ENCODE measurements around the gene FUBP1.
A peak's percentile ranks its signal among the peaks of the same experiment; 100 is the strongest.
"Not testable (repeated sequence)": the region's sequence is repeated elsewhere in the genome, so short reads cannot be mapped to it uniquely, and the experiment has no call there.

Gene FUBP1, protein sequence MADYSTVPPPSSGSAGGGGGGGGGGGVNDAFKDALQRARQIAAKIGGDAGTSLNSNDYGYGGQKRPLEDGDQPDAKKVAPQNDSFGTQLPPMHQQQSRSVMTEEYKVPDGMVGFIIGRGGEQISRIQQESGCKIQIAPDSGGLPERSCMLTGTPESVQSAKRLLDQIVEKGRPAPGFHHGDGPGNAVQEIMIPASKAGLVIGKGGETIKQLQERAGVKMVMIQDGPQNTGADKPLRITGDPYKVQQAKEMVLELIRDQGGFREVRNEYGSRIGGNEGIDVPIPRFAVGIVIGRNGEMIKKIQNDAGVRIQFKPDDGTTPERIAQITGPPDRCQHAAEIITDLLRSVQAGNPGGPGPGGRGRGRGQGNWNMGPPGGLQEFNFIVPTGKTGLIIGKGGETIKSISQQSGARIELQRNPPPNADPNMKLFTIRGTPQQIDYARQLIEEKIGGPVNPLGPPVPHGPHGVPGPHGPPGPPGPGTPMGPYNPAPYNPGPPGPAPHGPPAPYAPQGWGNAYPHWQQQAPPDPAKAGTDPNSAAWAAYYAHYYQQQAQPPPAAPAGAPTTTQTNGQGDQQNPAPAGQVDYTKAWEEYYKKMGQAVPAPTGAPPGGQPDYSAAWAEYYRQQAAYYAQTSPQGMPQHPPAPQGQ

DNA sequence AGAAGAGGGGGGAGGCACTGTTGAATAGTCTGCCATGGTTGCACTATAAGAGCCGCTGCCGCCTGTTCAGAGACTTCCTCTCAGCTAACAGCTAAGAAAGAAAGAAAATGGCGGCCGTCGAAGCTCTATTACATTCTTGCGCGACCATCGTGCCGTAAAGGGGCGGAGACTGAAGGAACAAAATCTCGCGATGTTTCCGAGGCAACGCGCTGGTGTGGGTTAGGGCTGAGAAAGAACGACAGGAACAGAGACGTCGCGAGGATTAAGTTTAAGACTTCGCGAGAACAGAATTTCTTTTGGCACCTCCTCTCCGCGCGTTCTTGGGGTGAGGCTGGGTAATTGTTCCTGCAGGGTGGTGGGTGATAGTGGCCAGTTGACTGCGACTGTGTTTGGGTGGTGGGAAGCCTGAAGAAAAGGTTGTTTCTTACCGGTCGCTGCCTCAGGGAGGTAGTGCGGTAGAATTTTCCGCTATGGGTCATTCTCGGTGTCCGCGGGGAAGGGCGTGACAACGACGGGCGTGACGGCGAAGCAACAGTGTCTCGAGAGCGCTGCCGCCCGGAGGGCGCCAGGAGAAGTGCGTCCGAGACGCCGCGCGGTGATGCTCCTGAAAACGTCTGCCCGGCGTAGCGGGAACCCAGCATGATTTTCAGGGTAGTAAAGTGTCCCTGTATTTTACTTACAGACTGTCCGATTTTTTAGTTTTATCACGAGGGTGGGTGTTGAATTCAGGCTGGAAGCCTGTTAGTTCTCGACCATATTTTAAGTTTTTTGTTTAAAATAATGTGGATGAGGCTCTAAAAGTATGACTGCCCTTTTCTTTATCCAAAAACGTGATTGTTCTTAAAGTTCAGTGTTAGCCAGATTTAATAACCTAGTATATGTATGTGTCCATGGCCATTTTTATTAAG, at the start of gene FUBP1:
FUBP1 (minus strand) TSS at position 104 of the 908 bp plus-strand sequence; CDS start at position 36, 68 bp downstream.
- DNase-seq: peak; percentile 97

DNA sequence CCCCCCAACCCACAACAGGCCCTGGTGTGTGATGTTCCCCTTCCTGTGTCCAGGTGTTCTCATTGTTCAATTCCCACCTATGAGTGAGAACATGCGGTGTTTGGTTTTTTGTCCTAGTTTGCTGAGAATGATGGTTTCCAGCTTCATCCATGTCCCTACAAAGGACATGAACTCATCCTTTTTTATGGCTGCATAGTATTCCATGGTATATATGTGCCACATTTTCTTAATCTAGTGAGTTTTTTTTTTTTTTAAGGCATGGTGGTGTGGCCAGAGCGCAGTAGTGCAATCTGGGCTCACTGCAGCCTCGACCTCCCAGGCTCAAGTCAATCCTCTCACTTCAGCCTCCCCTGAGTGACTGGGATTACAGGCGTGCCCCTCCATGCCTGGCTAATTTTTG, 42.3 kb upstream of the FUBP1 start:
- not testable (repeated sequence) for DNase-seq

DNA sequence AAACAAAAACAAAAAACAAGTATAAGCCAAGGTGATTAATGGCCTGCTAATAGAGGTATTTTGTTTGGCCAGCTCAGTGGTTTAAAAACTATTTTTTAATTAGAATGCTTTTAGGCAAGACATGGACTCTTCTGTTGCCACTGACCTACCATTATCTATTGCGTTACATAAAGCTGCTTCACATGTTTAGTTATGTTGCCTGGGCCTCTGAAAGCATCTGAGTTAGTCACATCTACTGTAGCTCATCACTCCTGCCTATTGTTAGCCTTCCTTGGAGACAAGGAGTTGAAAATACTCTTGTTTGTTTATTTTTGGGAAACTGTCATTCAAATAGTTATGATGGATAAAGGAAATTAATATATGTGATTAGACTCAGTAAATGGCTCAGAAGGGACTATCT, 40.2 kb upstream of the FUBP1 start:
- no peak for DNase-seq

DNA sequence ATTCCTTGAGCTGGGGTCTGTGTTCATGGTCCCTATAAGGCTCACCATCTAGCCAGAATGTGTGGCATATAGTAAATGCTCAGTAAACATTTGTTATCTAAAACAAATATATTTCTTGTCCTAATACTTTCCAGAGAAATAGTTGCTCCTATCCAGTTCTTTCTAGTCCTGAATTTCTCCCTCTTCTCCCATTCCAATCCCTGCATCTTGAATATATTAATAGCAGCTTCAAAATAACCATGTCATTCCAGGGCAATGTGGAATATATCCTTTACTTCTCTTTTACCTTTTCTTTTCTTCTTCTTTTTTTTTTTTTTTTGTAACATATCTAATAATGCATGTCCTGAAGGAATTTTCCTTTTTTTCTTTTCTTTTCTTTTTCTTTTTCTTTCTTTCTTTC, 36.3 kb upstream of the FUBP1 start:
- no peak for DNase-seq

DNA sequence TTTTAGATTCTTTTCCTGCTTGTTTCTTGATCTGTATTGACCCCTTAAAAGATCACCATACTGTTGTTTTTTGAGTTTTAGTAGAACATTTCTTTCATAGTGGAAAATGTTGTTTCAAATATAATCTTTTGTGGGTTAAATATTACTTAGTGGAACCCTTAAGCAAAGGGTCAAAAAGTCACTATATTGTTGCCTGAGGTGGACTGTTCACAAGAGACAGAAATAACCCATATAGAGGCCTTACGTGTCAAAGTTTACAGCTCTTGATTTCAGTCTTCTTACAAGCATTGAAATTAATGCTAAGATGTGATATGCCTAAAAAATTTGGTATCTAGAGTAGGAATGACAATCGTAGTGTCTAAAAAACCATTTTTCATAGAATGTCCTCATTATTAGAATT, 32.2 kb upstream of the FUBP1 start:
- DNase-seq: no peak

DNA sequence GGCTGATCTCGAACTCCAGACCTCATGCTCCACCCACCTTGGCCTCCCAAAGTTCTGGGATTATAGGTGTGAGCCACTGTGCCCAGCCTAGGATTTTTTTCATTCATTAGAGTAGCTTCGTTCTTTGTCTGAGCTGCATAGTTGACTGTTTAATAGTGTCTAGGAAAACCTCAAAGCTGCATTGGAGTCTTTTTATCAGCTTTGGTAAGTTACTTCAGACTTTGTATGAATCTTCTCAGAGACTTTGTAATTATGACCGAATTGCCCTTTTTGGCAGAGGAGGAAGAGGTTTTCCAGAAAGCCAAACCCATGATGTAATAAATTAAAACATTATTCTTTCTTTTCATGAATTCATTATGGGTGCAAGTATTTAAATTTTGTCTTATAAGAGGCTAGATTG, 31.0 kb upstream of the FUBP1 start:
- DNase-seq: no peak

DNA sequence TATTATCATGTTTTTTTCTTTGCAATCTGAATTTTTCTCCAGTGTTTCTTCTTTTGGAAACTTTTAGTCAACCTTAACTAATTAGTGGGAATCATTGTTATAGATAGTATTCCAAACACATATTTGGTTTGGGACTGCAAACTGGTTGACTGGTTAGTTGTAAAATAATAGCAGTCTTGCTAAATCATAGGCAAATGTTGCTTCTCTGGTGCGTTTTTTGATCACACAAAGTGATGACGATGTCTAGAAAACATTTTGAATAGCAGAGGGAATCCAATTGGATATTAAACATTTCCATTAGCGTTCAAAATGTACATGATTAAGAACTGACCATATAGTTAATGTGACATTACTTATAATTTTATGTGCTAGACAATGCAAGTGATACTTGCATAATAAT, 30.4 kb upstream of the FUBP1 start:
- DNase-seq: no peak

DNA sequence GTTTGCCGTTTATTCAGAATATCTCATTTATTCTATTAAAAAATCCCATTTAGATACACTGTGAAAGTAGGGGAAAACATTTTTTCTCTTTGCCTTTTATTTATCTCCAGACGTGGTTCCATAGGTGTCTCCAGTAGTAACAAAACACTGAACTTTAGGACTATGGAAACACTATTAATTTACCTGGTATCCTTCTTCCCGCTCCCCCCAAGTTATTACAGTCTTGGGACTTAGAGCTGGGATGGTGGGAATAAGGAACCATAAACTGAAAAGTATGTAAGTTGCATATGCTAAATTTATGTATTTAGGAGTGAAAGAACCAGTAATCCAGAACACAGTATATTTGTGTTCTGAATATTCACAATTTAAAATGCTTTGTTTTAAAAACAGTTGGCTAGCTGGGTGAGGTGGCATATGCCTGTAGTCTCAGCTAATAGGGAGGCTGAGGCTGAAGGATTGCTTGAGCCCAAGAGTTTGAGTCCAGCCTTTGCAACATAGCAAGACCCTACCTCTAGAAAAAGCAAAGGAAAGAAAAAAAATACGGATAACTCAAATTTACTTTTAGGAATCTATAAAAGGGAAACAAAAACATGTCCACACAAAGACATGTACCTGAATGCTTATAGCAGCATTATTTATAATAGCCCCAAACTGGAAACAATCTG, 28.9 kb upstream of the FUBP1 start:
- DNase-seq: no peak

DNA sequence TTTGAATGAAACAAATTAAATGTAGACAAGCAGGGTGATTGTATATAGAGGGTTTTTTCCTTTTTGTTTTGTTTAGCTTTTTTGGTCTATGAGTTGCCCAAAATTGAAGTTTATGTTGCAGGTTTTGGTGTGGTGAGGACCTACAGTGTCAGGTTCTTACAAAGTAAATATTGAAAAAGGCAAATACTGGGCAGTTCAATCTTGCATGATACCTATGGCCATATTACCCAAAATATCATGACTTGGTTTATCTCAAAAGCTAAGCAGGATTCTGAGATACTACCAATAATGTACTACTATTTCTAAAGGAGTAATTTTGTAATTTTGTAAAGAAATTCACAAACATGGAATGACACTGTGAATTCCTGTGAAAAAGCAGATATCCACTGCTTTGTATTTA, 27.6 kb upstream of the FUBP1 start:
- DNase-seq: no peak

DNA sequence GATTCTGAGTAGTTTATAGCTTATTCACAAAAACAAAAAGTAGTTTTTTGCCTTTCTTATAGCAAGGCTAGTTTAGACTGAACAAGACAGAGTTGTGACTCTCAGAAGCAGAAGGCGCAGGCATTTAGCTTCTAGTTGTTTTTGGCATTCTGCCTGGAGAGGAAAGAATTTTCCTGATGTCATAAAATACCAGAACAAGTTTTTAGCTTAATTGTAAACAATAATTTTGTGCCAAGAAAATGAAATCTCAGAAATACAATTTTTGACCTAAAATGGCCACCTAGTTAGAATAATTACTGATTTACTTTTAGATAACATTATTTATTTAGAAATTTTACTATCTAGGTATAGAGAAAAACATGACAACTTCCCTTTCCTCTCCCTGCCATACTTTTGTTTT, 26.9 kb upstream of the FUBP1 start:
- peak; percentile 17 for DNase-seq

DNA sequence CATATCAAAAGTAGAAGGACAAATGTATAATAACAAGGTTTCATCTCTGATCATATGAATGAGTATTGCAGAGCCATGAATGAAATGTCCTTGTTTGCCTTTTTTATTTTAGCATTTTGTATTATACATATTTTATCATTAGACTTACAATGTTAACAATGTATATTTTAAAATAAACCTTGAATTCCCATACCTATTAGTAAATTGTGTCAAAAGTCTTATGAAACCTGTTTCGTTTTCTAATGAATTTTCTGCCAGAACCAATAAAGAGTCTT, 26.5 kb upstream of the FUBP1 start:
- DNase-seq: no peak

DNA sequence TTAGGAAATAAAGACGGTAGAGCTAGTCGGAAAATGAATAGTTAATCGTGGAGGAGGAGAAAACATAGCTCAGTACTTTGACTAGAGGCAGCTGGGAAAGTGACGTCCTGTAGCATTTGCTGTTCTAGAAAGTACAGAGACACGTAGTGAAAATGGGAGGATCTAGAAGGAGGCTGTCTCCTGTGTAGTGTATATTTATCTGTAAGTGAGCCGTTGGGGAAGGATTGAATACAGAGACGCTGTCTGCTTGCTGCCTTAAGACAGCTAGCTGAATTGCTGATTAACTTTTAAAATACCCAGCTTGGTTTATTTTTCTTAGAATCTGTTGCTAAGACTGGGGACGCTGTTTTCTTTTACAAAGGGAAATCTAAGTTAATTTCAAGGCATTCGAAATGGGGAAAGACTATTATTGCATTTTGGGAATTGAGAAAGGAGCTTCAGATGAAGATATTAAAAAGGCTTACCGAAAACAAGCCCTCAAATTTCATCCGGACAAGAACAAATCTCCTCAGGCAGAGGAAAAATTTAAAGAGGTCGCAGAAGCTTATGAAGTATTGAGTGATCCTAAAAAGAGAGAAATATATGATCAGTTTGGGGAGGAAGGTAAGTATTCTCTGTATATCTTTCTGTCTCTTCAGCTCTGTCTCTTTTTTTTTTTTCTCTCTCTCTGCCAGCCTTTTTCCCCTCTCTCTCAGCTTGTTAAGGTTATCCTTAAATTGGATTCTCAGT, 26.0 kb upstream of the FUBP1 start, which contains the start of gene DNAJB4:
DNAJB4 (plus strand) TSS at position 221 of the 729 bp plus-strand sequence; CDS start at position 393, 172 bp downstream.
- peak; percentile 59 for DNase-seq

DNA sequence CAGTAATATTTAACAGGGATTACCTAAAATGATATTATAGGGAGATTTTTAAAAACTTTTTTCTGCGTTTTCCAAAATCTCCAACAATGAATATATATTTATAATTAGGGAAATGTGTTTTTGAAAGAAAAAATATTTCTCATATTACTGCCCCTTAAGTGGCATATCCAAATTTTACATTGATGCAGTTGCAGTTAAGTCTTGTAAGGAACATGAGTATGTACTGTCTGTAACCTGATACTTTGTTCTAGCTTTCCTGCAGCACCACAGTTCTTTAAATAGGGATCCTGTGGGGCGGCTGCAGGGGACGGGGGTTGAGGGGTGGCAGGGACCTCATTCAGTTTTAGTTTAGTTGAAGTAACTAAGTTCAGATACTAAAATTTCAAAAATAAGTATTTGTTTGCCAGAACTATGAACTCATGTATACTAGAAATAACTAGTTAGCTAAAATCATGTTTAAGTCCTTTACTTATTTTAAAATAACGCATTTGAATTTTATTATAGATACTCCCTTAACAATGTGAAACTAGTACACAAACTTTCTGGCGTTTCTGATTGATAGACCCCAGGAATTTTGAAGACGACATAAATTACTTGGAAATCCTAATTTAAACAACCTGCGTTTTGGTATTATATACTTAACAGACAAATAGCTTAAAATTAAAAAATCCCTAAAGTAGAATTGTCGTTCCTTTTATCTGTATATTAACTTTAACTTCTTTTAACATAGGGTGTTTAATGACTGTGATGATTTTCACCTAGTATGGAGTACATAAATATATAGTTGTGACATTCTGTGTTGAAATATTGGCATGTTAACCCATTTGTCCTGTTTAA, 25.2 kb upstream of the FUBP1 start:
- peak; percentile 17 for DNase-seq

DNA sequence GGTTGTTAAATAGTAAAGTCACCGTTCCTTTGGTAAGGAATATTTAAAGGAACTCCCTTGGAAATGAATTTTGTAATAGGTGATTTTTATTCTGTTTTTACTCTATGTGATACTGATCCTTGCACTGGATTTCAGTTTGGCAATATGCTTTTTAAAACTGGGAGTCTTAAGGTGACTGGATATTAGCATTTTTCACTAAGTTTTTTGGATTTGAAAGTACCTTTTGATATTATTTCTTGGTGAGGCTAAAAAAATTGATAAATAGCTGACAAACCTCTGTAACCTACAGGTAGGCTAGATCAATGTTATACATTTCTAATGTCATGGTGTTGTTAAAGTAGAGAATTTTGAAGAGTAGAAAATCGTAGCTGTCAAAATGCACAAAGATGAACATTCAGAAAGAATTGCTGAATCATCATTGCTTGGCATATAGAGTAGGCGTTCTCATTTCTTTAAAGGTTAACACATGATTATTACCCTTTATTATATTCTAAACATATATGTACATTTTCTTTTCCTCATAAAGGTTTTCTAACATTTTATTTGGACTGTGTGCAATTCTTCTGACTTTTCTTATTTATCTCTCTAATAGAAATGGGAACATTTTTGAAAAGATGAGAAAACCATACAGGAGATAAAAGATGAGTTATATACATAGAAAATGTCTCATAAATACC, 24.3 kb upstream of the FUBP1 start:
- no peak for DNase-seq

DNA sequence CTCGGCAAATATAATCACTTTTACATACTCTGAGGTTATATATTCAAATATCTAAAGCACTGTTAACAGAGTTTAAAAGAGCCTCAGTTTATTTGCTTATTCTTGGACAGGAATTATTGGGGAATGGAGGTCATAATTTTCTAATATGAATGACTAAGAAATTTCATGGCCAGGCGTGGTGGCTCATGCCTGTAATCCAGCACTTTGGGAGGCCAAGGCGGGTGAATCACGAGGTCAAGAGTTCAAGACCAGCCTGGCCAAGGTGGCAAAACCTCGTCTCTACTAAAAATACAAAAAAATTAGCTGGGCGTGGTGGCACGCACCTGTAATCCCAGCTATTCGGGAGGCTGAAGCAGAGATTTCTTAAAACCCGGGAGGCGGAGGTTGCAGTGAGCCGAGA, 21.7 kb upstream of the FUBP1 start:
- DNase-seq: not testable (repeated sequence)

DNA sequence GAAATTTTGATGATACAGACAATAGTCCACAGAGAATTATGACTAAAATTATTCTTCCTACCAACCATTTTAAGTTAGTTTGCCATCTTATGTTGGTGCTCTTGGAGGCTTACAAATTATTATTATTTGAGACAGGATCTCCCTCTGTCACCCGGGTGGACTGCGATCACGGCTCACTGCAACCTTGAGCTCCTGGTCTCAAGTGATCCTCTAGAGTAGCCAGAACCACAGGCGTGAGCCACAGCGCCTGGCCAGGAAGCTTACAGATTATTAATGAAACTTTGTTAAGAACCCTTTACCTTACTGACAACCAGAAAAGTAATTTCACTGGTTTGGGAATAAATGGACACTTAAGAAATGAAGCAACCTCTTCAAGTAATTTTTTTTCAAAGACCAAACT, 17.9 kb upstream of the FUBP1 start:
- DNase-seq: no peak

DNA sequence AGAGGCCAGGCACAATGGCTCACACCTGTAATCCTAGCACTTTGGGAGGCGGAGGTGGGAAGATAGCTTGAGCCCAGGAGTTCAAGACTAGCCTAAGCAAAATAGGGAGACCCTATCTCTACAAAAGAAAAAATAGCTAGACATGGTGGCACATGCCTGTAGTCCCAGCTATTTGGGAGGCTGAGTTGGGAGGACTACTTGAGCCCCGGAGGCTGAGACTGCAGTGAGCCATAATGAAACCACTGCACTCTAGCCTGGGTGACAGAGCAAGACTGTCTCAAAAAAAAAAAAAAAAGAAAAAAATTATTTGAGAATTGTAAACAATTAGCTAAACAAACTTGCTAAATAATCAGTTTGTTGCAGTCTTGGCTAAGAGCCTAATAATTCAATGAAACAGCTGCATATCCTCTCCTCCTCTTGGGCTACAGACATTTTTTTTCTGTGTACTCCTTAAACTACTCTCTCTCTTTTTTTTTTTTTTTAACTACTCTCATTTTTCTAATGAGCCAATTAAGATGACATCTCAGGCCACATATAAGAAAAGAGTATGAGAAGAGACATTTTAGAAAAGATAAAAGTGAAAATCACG, 15.3 kb upstream of the FUBP1 start:
- no peak for DNase-seq

DNA sequence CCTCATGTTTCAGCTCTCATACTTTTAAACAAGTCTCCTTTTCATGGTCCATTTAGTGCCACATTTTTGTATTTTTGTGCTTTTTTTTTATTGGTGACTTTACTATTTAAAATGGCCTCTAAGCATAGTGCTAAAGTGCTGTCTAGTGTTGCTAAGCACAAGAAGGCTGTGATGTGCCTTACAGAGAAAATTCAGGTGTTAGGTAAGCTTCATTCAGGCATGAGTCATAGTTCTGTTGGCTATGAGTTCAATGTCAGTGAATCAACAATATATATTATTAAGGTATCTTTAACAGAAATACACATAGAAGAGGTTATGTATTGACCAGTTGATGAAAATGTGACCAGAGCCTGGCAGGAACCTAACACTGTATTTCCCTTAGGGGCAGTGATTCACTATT, 12.8 kb upstream of the FUBP1 start:
- DNase-seq: no peak

DNA sequence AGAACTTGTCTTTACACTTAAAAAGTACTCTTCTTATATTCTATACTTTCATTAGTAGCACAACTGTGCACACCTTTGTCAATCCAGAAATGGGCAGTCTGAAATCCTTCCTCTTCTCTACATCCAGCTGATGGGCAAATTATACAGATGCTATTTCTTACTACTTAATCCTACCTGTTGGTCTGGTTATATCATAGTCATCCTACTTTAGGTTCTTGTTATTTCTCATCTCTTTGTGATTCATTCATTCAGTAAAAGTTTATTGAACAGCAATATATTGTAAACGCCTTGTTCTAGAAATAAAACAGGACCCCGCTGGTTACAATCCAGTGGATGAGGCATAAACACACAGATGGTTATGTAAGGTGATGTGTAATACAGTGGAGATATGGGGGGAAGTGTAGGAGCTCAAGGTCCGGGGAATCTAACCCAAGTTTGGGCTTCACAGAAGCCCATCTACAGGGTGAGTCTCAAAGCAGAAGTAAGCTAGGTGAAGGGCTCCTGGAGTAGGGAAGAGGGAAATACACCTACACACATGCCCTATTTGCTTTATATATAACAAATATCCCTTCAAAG, 11.8 kb upstream of the FUBP1 start:
- no peak for DNase-seq

DNA sequence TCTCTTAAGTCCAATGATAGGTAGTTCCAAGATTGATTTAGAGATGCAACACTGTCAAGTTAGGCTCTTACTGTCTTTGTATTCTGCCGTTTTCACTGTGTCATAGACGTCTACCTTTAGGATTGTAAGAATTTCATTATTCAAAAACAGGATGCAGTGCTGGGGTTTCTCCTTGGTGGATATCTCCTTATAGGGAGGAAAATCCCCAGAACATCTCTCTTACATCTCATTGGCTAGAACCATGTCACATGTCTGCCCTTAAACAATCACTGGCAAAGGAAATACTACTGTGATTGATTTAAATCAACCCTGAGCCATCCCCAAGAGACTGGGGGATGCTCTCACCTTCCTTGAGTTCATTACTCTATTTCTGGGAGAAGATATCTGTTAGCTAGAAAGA, 10.9 kb upstream of the FUBP1 start:
- no peak for DNase-seq

All from NCI-H2171 (cell line).